HepG2 (cell line): ENCODE data around the gene TSG101. TPM values are rescaled to one million over a fixed set of nuclear protein-coding genes. Genes with fewer than 3 reads are reported as not detected.
A peak's percentile ranks its signal among the peaks of the same experiment; 100 is the strongest.

Experiments
- CHD2 ChIP-seq: IDR thresholded peaks from 2 replicates; pipeline ENCODE4 v1.6.1; 2011; ENCODE audit warnings: low read depth, low read length, improper control_type of control experiment
- ELF4 ChIP-seq: sonication (generic); formaldehyde crosslinking; IDR thresholded peaks from 2 replicates; pipeline ENCODE4 v1.5.0; 2020; ENCODE audit warnings: missing genetic modification reagents, mild to moderate bottlenecking, moderate library complexity, borderline replicate concordance
- HMGXB3 ChIP-seq: sonication (generic); formaldehyde crosslinking; IDR thresholded peaks from 2 replicates; pipeline ENCODE4 v1.4.0; 2020; ENCODE audit warnings: missing genetic modification reagents, borderline replicate concordance
- HNF1A ChIP-seq, 2 experiments: sonication (generic) in 1 of 2; formaldehyde crosslinking in 1 of 2; IDR thresholded peaks; 2 replicates each; pipeline versions ENCODE4 v1.4.0 to v1.6.1; 2016 to 2020; ENCODE audit warnings: borderline replicate concordance in 1 of 2, low read depth in 1 of 2, mild to moderate bottlenecking in 1 of 2, missing genetic modification reagents in 1 of 2
- IRF2 ChIP-seq: IDR thresholded peaks from 2 replicates; pipeline ENCODE4 v1.6.1; 2018; ENCODE audit warnings: missing genetic modification reagents, missing compliant biosample characterization
- LRRFIP1 ChIP-seq: sonication (generic); formaldehyde crosslinking; conservative IDR thresholded peaks from 2 replicates; pipeline ENCODE4 v1.4.0; 2020; ENCODE audit warnings: missing genetic modification reagents
- MTA1 ChIP-seq: sonication (generic); formaldehyde crosslinking; IDR thresholded peaks from 2 replicates; pipeline ENCODE4 v1.4.0; 2020; ENCODE audit warnings: missing genetic modification reagents, mild to moderate bottlenecking, borderline replicate concordance
- RARG ChIP-seq: sonication (generic); formaldehyde crosslinking; IDR thresholded peaks from 2 replicates; pipeline ENCODE4 v1.4.0; 2020; ENCODE audit warnings: low read depth, mild to moderate bottlenecking, missing genetic modification reagents
- SAFB2 ChIP-seq: sonication (generic); formaldehyde crosslinking; IDR thresholded peaks from 2 replicates; pipeline ENCODE4 v1.5.1; 2020; ENCODE audit warnings: missing genetic modification reagents, low read depth, mild to moderate bottlenecking, borderline replicate concordance
- SALL1 ChIP-seq: sonication (generic); formaldehyde crosslinking; IDR thresholded peaks from 2 replicates; pipeline ENCODE4 v1.8.0; 2022; ENCODE audit warnings: mild to moderate bottlenecking, missing genetic modification reagents
- TCF7 ChIP-seq: sonication (generic); IDR thresholded peaks from 2 replicates; pipeline ENCODE4 v1.6.1; 2016; ENCODE audit warnings: antibody characterized with exemption, low read depth
- ZBTB3 ChIP-seq: sonication (generic); formaldehyde crosslinking; IDR thresholded peaks from 2 replicates; pipeline ENCODE4 v1.4.0; 2020; ENCODE audit warnings: low read depth, mild to moderate bottlenecking, moderate library complexity, missing genetic modification reagents, borderline replicate concordance
- ZFY ChIP-seq: sonication (generic); formaldehyde crosslinking; IDR thresholded peaks from 2 replicates; pipeline ENCODE4 v1.4.0; 2020; ENCODE audit warnings: missing genetic modification reagents
- ZNF160 ChIP-seq: sonication (generic); formaldehyde crosslinking; IDR thresholded peaks from 2 replicates; pipeline ENCODE4 v1.8.0; 2022; ENCODE audit warnings: mild to moderate bottlenecking, inconsistent platforms, missing genetic modification reagents
- ZNF543 ChIP-seq: sonication (generic); formaldehyde crosslinking; IDR thresholded peaks from 2 replicates; pipeline ENCODE4 v1.4.0; 2020; ENCODE audit warnings: mild to moderate bottlenecking, missing genetic modification reagents
- ZNF569 ChIP-seq: sonication (generic); formaldehyde crosslinking; IDR thresholded peaks from 2 replicates; pipeline ENCODE4 v1.5.0; 2020; ENCODE audit warnings: mild to moderate bottlenecking, missing genetic modification reagents, moderate library complexity, borderline replicate concordance
- ZNF773 ChIP-seq: sonication (generic); formaldehyde crosslinking; IDR thresholded peaks from 2 replicates; pipeline ENCODE4 v1.4.0; 2020; ENCODE audit warnings: missing genetic modification reagents, borderline replicate concordance
- polyA plus RNA-seq, 8 experiments: library from polyadenylated mRNA; depleted of rRNA in 3 of 8; stranded (reverse) in 7 of 8; unstranded in 1 of 8; fragments of >200 nt; fragmentation: Illumina TruSeq in 4 of 8; extraction: Trizol in 4 of 8; gene quantifications; 2 replicates each; pipeline versions ENCODE4 v1.2.1 to v1.2.3, GENCODE V29; 2011 to 2016; ENCODE audit warnings: low read depth in 4 of 8, missing spikeins in 1 of 8, mixed read lengths in 1 of 8; ENCODE audit not compliant: insufficient read depth in 1 of 8
- total RNA-seq, 5 experiments: library from RNA; depleted of rRNA; stranded (reverse); fragments of >200 nt; fragmentation: Illumina TruSeq; extraction: Trizol; gene quantifications; 2 replicates each; pipeline ENCODE4 v1.2.3, GENCODE V29; 2016; ENCODE audit warnings: low read depth in 1 of 5

TSG101 gene
- total and polyA plus RNA-seq, 2 of the 13 experiments (the other 11 are each of a cell fraction or from before 2014, with no cell fraction given) = 69.3 to 206 TPM

GRCh38 chr11:18526521-18527296 lies at the start of gene TSG101 (continued):
- peak; percentile 88 for TF ChIP-seq ZNF543
- peak; percentile 87 for TF ChIP-seq SALL1 (CRISPR knock-in tag)
- TF ChIP-seq HMGXB3 (CRISPR knock-in tag) = no peak; the same call in 1 of the 2 replicates
- 0 out of 2 replicates have a peak, but pooled peaks have one; percentile 86 for TF ChIP-seq ZBTB3 (CRISPR knock-in tag)
- TF ChIP-seq ZFY (CRISPR knock-in tag) = peak; percentile 97
- no peak; the same call in 1 of the 2 replicates for TF ChIP-seq ZNF773 (CRISPR knock-in tag)
- peak; percentile 22; the same call in 1 of the 2 replicates for TF ChIP-seq ZNF160
- TF ChIP-seq LRRFIP1 (CRISPR knock-in tag) = no peak
- peak; percentile 23; the same call in 1 of the 2 replicates for TF ChIP-seq TCF7
- no peak for TF ChIP-seq HNF1A (IDR thresholded peaks at IDR 0.05; ENCODE audit: low read depth)
- TF ChIP-seq HNF1A (CRISPR knock-in tag; IDR thresholded peaks at IDR 0.05; ENCODE audit: borderline replicate concordance) = no peak; the same call in none of the 2 replicates
- TF ChIP-seq RARG (CRISPR knock-in tag) = no peak; the same call in 1 of the 2 replicates
- peak; percentile 97 for TF ChIP-seq MTA1 (CRISPR knock-in tag)
- TF ChIP-seq ELF4 (CRISPR knock-in tag) = no peak; the same call in 1 of the 2 replicates
- no peak for TF ChIP-seq CHD2
- TF ChIP-seq ZNF569 (CRISPR knock-in tag) = no peak
- peak; percentile 73; the same call in 1 of the 2 replicates for TF ChIP-seq IRF2 (CRISPR knock-in tag)
- TF ChIP-seq SAFB2 (CRISPR knock-in tag) = no peak
